ENCODE measurements around the gene PLEKHG1. TPM values are rescaled to one million over a fixed set of nuclear protein-coding genes. Genes with fewer than 3 reads are reported as not detected.

The PLEKHG1 gene
- total RNA-seq, 4 donors from 2014 or later: 35.0 to 60.8 (median 43.8) TPM

DNA sequence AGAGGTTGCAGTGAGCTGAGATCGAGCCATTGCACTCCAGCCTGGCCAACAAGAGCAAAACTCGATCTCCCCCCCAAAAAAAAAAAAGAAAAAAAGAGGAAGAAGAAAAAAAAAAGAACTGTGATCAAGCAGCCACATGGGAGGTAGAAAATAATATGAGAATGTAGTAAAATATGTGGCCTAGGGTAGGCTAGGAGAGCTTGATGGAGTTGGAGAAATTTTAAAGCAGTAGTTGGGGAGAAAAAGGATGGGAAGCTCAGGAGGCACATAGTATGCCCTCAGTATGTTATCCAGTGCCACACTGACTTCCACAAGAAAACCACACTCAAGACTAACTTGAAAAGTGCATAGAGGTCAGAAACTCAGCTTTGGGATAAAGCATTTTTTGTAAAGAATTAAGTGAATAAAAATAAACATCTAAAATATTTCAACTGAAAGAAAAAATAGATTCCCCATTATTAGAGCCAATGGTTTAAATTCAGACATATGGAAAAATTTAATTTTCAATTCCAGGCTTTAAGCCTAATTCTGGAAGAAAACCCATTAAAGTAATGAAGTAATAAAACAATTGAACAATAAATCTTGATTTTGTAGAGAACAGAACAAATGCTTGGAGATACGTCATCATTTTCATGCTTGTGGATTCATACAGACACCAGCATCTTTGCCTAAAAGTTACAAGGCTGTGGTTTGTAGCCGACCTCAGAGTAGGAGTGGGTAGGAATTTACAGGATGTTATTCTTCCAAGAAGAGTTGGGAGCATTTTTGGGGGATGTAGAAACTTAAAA, 34.7 kb downstream of the PLEKHG1 start:
- Histone ChIP-seq H3K27ac (no peak overlapping the region), H3K9me3 (no peaks in the 10 kb centered on the region)
- WGBS: 67% methylated on average over 4 of the region's 4 CpGs

DNA sequence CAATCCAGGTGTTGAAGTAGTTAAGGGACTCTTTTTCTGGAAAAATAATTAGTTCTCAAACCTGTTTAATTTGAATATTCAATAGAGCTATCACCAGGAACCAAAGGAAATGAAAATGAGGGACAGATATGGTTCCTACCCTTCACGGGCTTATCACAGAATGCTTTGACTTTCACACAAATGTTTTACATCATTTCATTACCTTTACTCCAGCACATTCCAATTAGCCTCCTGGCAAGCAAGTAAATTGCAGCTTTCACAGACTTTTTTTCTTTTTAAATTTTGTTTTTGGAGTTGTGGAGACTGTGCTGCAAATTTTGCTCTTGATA, 35.2 kb downstream of the PLEKHG1 start:
- TF ChIP-seq EP300 (IDR thresholded peaks at IDR 0.05): no peak
- TF ChIP-seq POLR2A (IDR thresholded peaks at IDR 0.05): no peak
- no peak for TF ChIP-seq POLR2AphosphoS5 (IDR thresholded peaks at IDR 0.05)
- TF ChIP-seq CTCF (IDR thresholded peaks at IDR 0.05): no peak
- 43% methylated on average over 1 of the region's 1 CpG for WGBS
- Histone ChIP-seq H3K36me3 (no peaks in the 10 kb centered on the region), H3K9me3 (no peaks in the 10 kb centered on the region), H3K27me3 (no peaks in the 10 kb centered on the region), H3K27ac (no peak overlapping the region), H3K4me3 (no peak overlapping the region), H3K4me1 (peaks cover 10% of the 10 kb centered on the region)
- DNase-seq (ENCODE audit: low spot score in 2 of 2): no peak

More for the DNA sequence above, 34.7 kb downstream of the PLEKHG1 start:
- Histone ChIP-seq H3K4me1 (peaks cover 10% of the 10 kb centered on the region), H3K36me3 (no peaks in the 10 kb centered on the region), H3K4me3 (no peak overlapping the region), H3K27me3 (no peaks in the 10 kb centered on the region)
- DNase-seq (ENCODE audit: low spot score in 2 of 2): no peak
- TF ChIP-seq POLR2A (IDR thresholded peaks at IDR 0.05) (no peak), CTCF (IDR thresholded peaks at IDR 0.05) (no peak), POLR2AphosphoS5 (IDR thresholded peaks at IDR 0.05) (no peak), EP300 (IDR thresholded peaks at IDR 0.05) (no peak)

DNA sequence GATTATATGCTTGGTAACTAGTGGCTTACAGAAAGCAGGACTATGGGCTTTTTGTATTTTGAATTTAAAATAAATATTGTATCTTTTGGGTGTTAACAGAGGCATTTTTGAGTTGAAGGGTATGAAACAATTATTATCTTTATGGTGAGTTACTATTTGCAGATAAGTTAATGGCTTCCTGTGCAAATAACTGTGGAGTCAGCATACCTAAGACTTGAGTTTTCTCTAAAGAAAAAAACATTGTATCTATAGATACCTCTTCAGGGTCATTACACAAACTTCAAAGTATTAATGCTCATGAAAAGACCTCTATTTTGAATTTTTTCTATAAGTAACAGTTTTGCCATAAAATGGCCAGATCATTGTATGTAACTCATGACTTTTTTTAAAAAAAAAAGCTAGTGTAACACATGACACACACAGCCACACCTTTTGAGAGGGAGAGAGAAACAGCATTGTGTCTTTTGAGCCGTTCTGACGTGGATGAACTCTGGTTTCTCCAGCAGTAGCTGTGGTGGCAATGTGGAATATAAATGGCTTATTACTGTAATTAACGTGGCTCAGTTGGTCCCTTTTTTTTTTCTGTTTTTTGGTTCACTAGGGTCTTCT, 36.3 kb downstream of the PLEKHG1 start:
- no peak overlapping the region for H3K27ac ChIP-seq
- H3K4me1 ChIP-seq: peaks cover 15% of the 10 kb centered on the region
- DNase-seq (ENCODE audit: low spot score in 2 of 2): no peak
- no peak overlapping the region for H3K4me3 ChIP-seq
- no peaks in the 10 kb centered on the region for H3K36me3 ChIP-seq
- TF ChIP-seq CTCF (IDR thresholded peaks at IDR 0.05): no peak
- TF ChIP-seq EP300 (IDR thresholded peaks at IDR 0.05): no peak
- no peak for TF ChIP-seq POLR2A (IDR thresholded peaks at IDR 0.05)
- no peak for TF ChIP-seq POLR2AphosphoS5 (IDR thresholded peaks at IDR 0.05)
- WGBS: 90% methylated on average over 3 of the region's 3 CpGs
- H3K27me3 ChIP-seq: no peaks in the 10 kb centered on the region
- H3K9me3 ChIP-seq: no peaks in the 10 kb centered on the region

DNA sequence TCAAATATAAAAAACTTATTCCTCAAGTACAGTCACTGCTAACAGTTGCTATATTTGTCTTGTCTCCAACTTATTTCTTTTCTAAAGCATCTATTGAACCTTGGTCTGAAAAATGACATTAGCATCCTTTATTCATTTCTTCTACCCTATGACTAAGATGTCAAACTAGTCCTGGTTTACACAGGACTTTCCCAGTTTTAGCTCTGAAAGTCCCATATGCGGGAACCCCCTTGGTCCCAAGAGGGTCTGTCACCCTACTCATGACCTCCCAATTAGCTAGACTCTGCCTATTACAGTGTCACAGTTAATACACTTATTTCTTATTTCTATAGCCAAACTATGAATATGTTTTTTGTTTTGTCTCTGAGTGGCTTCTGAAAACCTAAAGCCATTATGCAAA, 37.1 kb downstream of the PLEKHG1 start:
- H3K9me3 ChIP-seq: no peaks in the 10 kb centered on the region
- H3K27me3 ChIP-seq: no peaks in the 10 kb centered on the region
- TF ChIP-seq POLR2AphosphoS5 (IDR thresholded peaks at IDR 0.05) (no peak), EP300 (IDR thresholded peaks at IDR 0.05) (no peak), POLR2A (IDR thresholded peaks at IDR 0.05) (no peak), CTCF (IDR thresholded peaks at IDR 0.05) (no peak)
- H3K36me3 ChIP-seq: no peaks in the 10 kb centered on the region
- H3K4me3 ChIP-seq: no peak overlapping the region
- WGBS: 72% methylated on average over 1 of the region's 1 CpG
- no peak overlapping the region for H3K27ac ChIP-seq
- peaks cover 19% of the 10 kb centered on the region for H3K4me1 ChIP-seq
- no peak for DNase-seq (ENCODE audit: low spot score in 2 of 2)

DNA sequence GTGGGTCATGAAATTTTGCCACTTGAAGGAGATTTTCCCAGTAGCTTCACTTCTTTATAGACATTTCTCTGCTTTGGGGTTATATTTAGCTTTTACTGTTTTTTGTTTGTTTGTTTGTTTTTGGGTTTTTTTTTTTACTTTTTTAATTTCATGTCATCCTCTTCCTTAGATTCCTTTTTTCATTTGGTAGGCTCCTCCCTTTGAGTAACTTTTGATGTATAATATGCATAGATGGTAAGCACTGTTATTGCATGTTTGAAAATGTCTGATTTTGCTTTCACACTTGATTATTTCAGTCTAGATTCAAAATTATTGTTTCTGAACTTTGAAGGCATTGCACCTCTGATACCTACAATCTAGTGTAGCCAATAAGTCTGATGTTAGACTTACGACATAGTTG, 37.6 kb downstream of the PLEKHG1 start:
- TF ChIP-seq CTCF (IDR thresholded peaks at IDR 0.05): no peak
- TF ChIP-seq POLR2A (IDR thresholded peaks at IDR 0.05): no peak
- no peak for TF ChIP-seq EP300 (IDR thresholded peaks at IDR 0.05)
- no peak for TF ChIP-seq POLR2AphosphoS5 (IDR thresholded peaks at IDR 0.05)
- WGBS: 91% methylated on average over 1 of the region's 1 CpG
- no peak for DNase-seq (ENCODE audit: low spot score in 2 of 2)
- Histone ChIP-seq H3K27ac (no peak overlapping the region), H3K27me3 (no peaks in the 10 kb centered on the region), H3K36me3 (no peaks in the 10 kb centered on the region), H3K4me3 (no peak overlapping the region), H3K9me3 (no peaks in the 10 kb centered on the region), H3K4me1 (peaks cover 24% of the 10 kb centered on the region)
